PC-9 (cell line): Measurements from ENCODE around the gene GRID2IP.

ENCODE experiments used
- CTCF ChIP-seq: fragments of 200-600 bp; sonication (generic); conservative IDR thresholded peaks from 2 replicates; pipeline ENCODE4 v1.6.1; 2017; ENCODE audit warnings: mixed run types, antibody characterized with exemption, mild to moderate bottlenecking, moderate library complexity
- EZH2 ChIP-seq: fragments of 200-600 bp; sonication (generic); IDR thresholded peaks from 2 replicates; pipeline ENCODE4 v1.8.0; 2017; ENCODE audit warnings: antibody characterized with exemption, low read depth

GRCh38 chr7:6460990-6461584, 90.2 kb downstream of the GRID2IP start:
- TF ChIP-seq CTCF, result no peak
- TF ChIP-seq EZH2, result no peak
